Transverse colon (tissue), 4 donors: ENCODE results near the gene C1orf50. TPM values are rescaled to one million over a fixed set of nuclear protein-coding genes. Genes with fewer than 3 reads are reported as not detected.

Source experiments
- DNase-seq: peaks from one replicate; pipeline ENCODE4 v3.0.0-alpha.2; 2019
- H3K27ac ChIP-seq, 4 donors: fragments of 200-600 bp; sonication (generic); 2 replicates each; pipeline ENCODE4 v1.5.1; 2016 to 2018; ENCODE audit warnings: inconsistent platforms in 4 of 4
- H3K27me3 ChIP-seq: fragments of 200-600 bp; sonication (generic); 2 replicates; pipeline ENCODE4 v1.5.1; 2017; ENCODE audit warnings: inconsistent platforms
- H3K36me3 ChIP-seq, 4 donors: fragments of 200-600 bp; sonication (generic); 2 replicates each; pipeline ENCODE4 v1.5.1; 2017 to 2019; ENCODE audit warnings: inconsistent platforms in 4 of 4
- H3K4me1 ChIP-seq, 4 donors: fragments of 200-600 bp; sonication (generic); 2 replicates each; pipeline ENCODE4 v1.5.1; 2017 to 2020; ENCODE audit warnings: inconsistent platforms in 4 of 4
- H3K4me3 ChIP-seq, 4 donors: fragments of 200-600 bp; sonication (generic); 1 replicate in 1 of 4; 2 replicates in 3 of 4; pipeline versions ENCODE4 v1.5.1 to v1.6.1; 2017 to 2019; ENCODE audit warnings: inconsistent platforms in 4 of 4
- H3K9me3 ChIP-seq, 2 donors: fragments of 200-600 bp; sonication (generic); 2 replicates each; pipeline ENCODE4 v1.5.1; 2017 to 2019; ENCODE audit warnings: inconsistent platforms in 2 of 2
- CTCF ChIP-seq, 5 experiments: fragments of 200-600 bp in 3 of 5; fragments of 450-650 bp in 2 of 5; sonication (generic) in 3 of 5; IDR thresholded peaks; 1 replicate in 2 of 5; 2 replicates in 3 of 5; pipeline ENCODE4 v1.5.1; 2016 to 2017; ENCODE audit warnings: antibody characterized with exemption in 5 of 5, inconsistent platforms in 3 of 5, mild to moderate bottlenecking in 2 of 5, moderate library complexity in 1 of 5
- EP300 ChIP-seq: sonication (generic); formaldehyde crosslinking; IDR thresholded peaks from one replicate; pipeline ENCODE4 v1.6.1; 2017; ENCODE audit warnings: antibody characterized with exemption, low read depth
- POLR2A ChIP-seq: fragments of 450-650 bp; IDR thresholded peaks from one replicate; pipeline ENCODE4 v1.6.1; 2016; ENCODE audit warnings: antibody characterized with exemption, mild to moderate bottlenecking, moderate library complexity
- POLR2AphosphoS5 ChIP-seq, 3 donors: sonication (generic); formaldehyde crosslinking; IDR thresholded peaks; one replicate each; pipeline ENCODE4 v1.6.1; 2016; ENCODE audit warnings: antibody characterized with exemption in 3 of 3
- WGBS, 2 donors: methylation state at CpG; one replicate each; pipeline ENCODE4 v1.1.5; 2018; ENCODE audit warnings: low coverage in 1 of 2; 5-methylcytosine and 5-hydroxymethylcytosine counted together
- in situ Hi-C, 4 donors: fragments of 200-750 bp; cut with MboI; loops; one replicate each; pipeline versions ENCODE4 v1.15.0 to v1.15.1; 2017; ENCODE audit warnings: low sequenced_read_pairs in 3 of 4, low pct_ligation_motif_present in 1 of 4, low pct_unique_long_range_greater_than_20kb in 1 of 4
- intact Hi-C: fragments of 100-400 bp; cut with DNase I; formaldehyde crosslinking; loops from one replicate; pipeline ENCODE4 v1.15.1; 2023; ENCODE audit warnings: low total_unique reads
- total RNA-seq, 4 donors: library from RNA; depleted of rRNA; stranded (reverse); fragments of >200 nt; gene quantifications; one replicate each; pipeline ENCODE4 v1.1.0, GENCODE V29; 2016

The C1orf50 gene
- total RNA-seq, 4 donors from 2014 or later, result 4.0 to 81.2 (median 8.1) TPM

GRCh38 chr1:42735477-42736105, 31.5 kb upstream of the C1orf50 start:
- Histone ChIP-seq H3K27me3 (no peaks in the 10 kb centered on the region), H3K9me3 (no peaks in the 10 kb centered on the region), H3K4me3 (no peak overlapping the region), H3K36me3 (no peaks in the 10 kb centered on the region), H3K4me1 (peaks cover 0 to 39% (median 13%) of the 10 kb centered on the region in 4 donors), H3K27ac (peak overlapping the region in 3 of 4 donors; percentile 28 to 66 (median 43))
- in situ Hi-C loops, result loop anchor here in 2 of 4 donors (25.0 kb wide), 2 partner anchors 398 to 598 kb away; partner anchors contain the start of gene FOXJ3 (in 1 of the 2)
- intact Hi-C loops, result no loop called here
- no peak for TF ChIP-seq CTCF (IDR thresholded peaks at IDR 0.05)
- TF ChIP-seq EP300, result no peak
- TF ChIP-seq POLR2A, result no peak
- no peak for TF ChIP-seq POLR2AphosphoS5 (IDR thresholded peaks at IDR 0.05)
- DNase-seq, result peak; percentile 49
- WGBS, 2 donors, result 73% methylated on average over 13 of the region's 14 CpGs; no CpG with 5 or more reads in 1 of the 2 donors

GRCh38 chr1:42736152-42736551, 30.9 kb upstream of the C1orf50 start:
- Histone ChIP-seq H3K4me1 (peaks cover 0 to 36% (median 12%) of the 10 kb centered on the region in 4 donors), H3K36me3 (no peaks in the 10 kb centered on the region), H3K27ac (peak overlapping the region in 3 of 4 donors; percentile 28 to 66 (median 43)), H3K9me3 (no peaks in the 10 kb centered on the region), H3K4me3 (no peak overlapping the region), H3K27me3 (no peaks in the 10 kb centered on the region)
- TF ChIP-seq CTCF (IDR thresholded peaks at IDR 0.05) (peak in 4 of 5 experiments; percentile 21 to 66 (median 36)), EP300 (no peak)
- in situ Hi-C loops (loop anchor here in 2 of 4 donors (25.0 kb wide), 2 partner anchors 399 to 599 kb away; partner anchors contain the start of gene FOXJ3 (in 1 of the 2)), intact Hi-C loops (no loop called here)
- 67% methylated on average over 4 of the region's 4 CpGs; no CpG with 5 or more reads in 1 of the 2 donors for WGBS, 2 donors
- peak; percentile 74 for DNase-seq

- H3K9me3 ChIP-seq, result no peaks in the 10 kb centered on the region
- DNase-seq, result no peak
- peak overlapping the region in 3 of 4 donors; percentile 12 to 66 (median 28) for H3K27ac ChIP-seq
- TF ChIP-seq POLR2AphosphoS5 (IDR thresholded peaks at IDR 0.05) (no peak), CTCF (IDR thresholded peaks at IDR 0.05) (no peak), EP300 (no peak), POLR2A (no peak)
- 94% methylated on average over 7 of the region's 8 CpGs; no CpG with 5 or more reads in 1 of the 2 donors for WGBS, 2 donors
- H3K36me3 ChIP-seq, result no peaks in the 10 kb centered on the region
- H3K27me3 ChIP-seq, result no peaks in the 10 kb centered on the region
- peaks cover 0 to 32% (median 8%) of the 10 kb centered on the region in 4 donors for H3K4me1 ChIP-seq
- in situ Hi-C loops (loop anchor here in 2 of 4 donors (25.0 kb wide), 2 partner anchors 399 to 599 kb away; partner anchors contain the start of gene FOXJ3 (in 1 of the 2)), intact Hi-C loops (no loop called here)
- H3K4me3 ChIP-seq, result no peak overlapping the region
Observed at GRCh38 chr1:42736571-42737200, 30.4 kb upstream of the C1orf50 start.

GRCh38 chr1:42737257-42737656, 29.8 kb upstream of the C1orf50 start:
- TF ChIP-seq EP300, result no peak
- TF ChIP-seq POLR2AphosphoS5 (IDR thresholded peaks at IDR 0.05), result no peak
- no peak for TF ChIP-seq POLR2A
- no peak for TF ChIP-seq CTCF (IDR thresholded peaks at IDR 0.05)
- WGBS, 2 donors, result 45% methylated on average over 5 of the region's 5 CpGs; no CpG with 5 or more reads in 1 of the 2 donors
- Histone ChIP-seq H3K4me1 (peaks cover 0 to 27% (median 7%) of the 10 kb centered on the region in 4 donors), H3K27me3 (no peaks in the 10 kb centered on the region), H3K27ac (peak overlapping the region in 2 of 4 donors; percentile 12), H3K4me3 (no peak overlapping the region), H3K9me3 (no peaks in the 10 kb centered on the region), H3K36me3 (no peaks in the 10 kb centered on the region)
- in situ Hi-C loops (loop anchor here in 2 of 4 donors (25.0 kb wide), 2 partner anchors 400 to 600 kb away; partner anchors contain the start of gene FOXJ3 (in 1 of the 2)), intact Hi-C loops (no loop called here)
- peak; percentile 67 for DNase-seq
